Measurements from ENCODE around the gene TEX264. TPM values are rescaled to one million over a fixed set of nuclear protein-coding genes. Genes with fewer than 3 reads are reported as not detected.

Gene TEX264
- total RNA-seq, 1 donor from 2014 or later, result 28.2 TPM

DNA sequence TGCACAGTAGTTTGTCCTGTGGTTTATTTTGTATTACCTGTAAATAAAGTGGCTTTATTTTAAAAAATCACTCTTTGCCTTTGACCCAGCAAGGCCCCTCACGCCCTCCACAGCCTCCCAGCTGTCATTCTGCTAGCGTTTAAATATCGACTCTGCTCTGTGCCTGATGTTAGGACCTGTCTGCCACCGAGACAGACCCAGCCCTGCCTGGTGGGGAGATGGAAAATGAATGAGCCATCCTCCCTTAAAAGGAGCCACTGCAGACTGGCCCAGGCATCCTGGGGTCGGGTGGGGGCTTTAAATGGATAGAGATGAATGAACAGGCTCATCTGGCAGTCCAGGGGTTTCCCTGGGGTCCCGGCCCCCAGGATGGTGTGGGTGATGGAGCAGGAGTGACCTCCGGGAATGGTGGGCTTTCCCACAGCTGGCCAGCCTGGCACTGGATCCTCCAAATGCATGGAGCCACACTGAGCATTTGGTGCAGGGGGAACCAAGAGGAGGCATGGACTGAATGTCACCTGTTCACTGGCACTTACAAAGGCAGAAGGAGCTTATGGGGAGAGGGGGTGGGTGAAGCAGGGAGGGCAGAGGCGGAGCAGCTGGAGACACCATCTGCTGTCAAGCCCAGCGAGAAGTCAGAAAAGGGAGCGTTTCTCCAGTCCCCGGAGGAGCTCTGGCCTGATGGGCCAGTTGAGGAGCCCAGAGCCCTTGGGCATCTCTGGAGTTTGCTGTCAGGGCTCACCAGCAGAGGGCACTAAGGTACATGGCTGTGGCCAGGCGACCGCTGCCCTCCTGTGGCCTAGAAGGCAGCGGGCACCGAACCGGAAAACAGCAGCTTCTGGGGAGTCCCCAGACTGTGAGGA is 47.7 kb downstream of the TEX264 start:
- no peak overlapping the region for H3K4me3 ChIP-seq (ENCODE audit: insufficient read depth, low read depth, low read length)
- Mint-ChIP-seq H3K9me3 (ENCODE audit: unreplicated experiment) (peaks cover 9% of the 10 kb centered on the region), H3K4me3 (ENCODE audit: unreplicated experiment) (no peak overlapping the region), H3K27ac (ENCODE audit: unreplicated experiment) (no peak overlapping the region), H3K36me3 (ENCODE audit: low read depth, unreplicated experiment) (no peaks in the 10 kb centered on the region), H3K27me3 (ENCODE audit: low read depth, unreplicated experiment) (peaks cover 15% of the 10 kb centered on the region), H3K4me1 (ENCODE audit: low read depth, unreplicated experiment) (no peaks in the 10 kb centered on the region)
- no peaks in the 10 kb centered on the region for H3K4me1 ChIP-seq (ENCODE audit: insufficient read depth, low read length)
- DNase-seq (ENCODE audit: low read depth) (no peak), FAIRE-seq (no peak)
- no peak overlapping the region for H3K27ac ChIP-seq (ENCODE audit: low read depth, low read length)
- H3K79me2 ChIP-seq (ENCODE audit: insufficient read depth, low read length), result no peaks in the 10 kb centered on the region
- H2AFZ ChIP-seq (ENCODE audit: low read depth, low read length), result no peak overlapping the region
- no peaks in the 10 kb centered on the region for H3K36me3 ChIP-seq (ENCODE audit: insufficient read depth, low read length)
- no peak overlapping the region for H3K4me2 ChIP-seq (ENCODE audit: low read length)
- H3K9ac ChIP-seq (ENCODE audit: low read length), result no peak overlapping the region
- TF ChIP-seq, protein P1, sequence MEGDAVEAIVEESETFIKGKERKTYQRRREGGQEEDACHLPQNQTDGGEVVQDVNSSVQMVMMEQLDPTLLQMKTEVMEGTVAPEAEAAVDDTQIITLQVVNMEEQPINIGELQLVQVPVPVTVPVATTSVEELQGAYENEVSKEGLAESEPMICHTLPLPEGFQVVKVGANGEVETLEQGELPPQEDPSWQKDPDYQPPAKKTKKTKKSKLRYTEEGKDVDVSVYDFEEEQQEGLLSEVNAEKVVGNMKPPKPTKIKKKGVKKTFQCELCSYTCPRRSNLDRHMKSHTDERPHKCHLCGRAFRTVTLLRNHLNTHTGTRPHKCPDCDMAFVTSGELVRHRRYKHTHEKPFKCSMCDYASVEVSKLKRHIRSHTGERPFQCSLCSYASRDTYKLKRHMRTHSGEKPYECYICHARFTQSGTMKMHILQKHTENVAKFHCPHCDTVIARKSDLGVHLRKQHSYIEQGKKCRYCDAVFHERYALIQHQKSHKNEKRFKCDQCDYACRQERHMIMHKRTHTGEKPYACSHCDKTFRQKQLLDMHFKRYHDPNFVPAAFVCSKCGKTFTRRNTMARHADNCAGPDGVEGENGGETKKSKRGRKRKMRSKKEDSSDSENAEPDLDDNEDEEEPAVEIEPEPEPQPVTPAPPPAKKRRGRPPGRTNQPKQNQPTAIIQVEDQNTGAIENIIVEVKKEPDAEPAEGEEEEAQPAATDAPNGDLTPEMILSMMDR (IDR thresholded peaks at IDR 0.05; ENCODE audit: insufficient read depth, low read depth, low read length), result peak; percentile 27
- TF ChIP-seq EZH2 (IDR thresholded peaks at IDR 0.05; ENCODE audit: insufficient read depth, low read length), result no peak
- no peaks in the 10 kb centered on the region for H4K20me1 ChIP-seq (ENCODE audit: insufficient read depth, low read length)
- H3K27me3 ChIP-seq (ENCODE audit: insufficient read depth, low read length), result peaks cover 2% of the 10 kb centered on the region
- H3K9me3 ChIP-seq (ENCODE audit: insufficient read depth, low read depth, low read length), result no peaks in the 10 kb centered on the region

- FAIRE-seq, result no peak
- Histone ChIP-seq H3K9ac (ENCODE audit: low read length) (no peak overlapping the region), H3K4me1 (ENCODE audit: insufficient read depth, low read length) (no peaks in the 10 kb centered on the region), H3K79me2 (ENCODE audit: insufficient read depth, low read length) (no peaks in the 10 kb centered on the region), H3K9me3 (ENCODE audit: insufficient read depth, low read depth, low read length) (no peaks in the 10 kb centered on the region), H2AFZ (ENCODE audit: low read depth, low read length) (no peak overlapping the region), H3K4me2 (ENCODE audit: low read length) (no peak overlapping the region), H3K36me3 (ENCODE audit: insufficient read depth, low read length) (no peaks in the 10 kb centered on the region), H3K27ac (ENCODE audit: low read depth, low read length) (no peak overlapping the region), H3K27me3 (ENCODE audit: insufficient read depth, low read length) (no peaks in the 10 kb centered on the region), H4K20me1 (ENCODE audit: insufficient read depth, low read length) (no peaks in the 10 kb centered on the region), H3K4me3 (ENCODE audit: insufficient read depth, low read depth, low read length) (no peak overlapping the region)
- no peaks in the 10 kb centered on the region for H3K4me1 Mint-ChIP-seq (ENCODE audit: low read depth, unreplicated experiment)
- no peak overlapping the region for H3K27ac Mint-ChIP-seq (ENCODE audit: unreplicated experiment)
- no peak overlapping the region for H3K4me3 Mint-ChIP-seq (ENCODE audit: unreplicated experiment)
- H3K27me3 Mint-ChIP-seq (ENCODE audit: low read depth, unreplicated experiment), result peaks cover 7% of the 10 kb centered on the region
- H3K9me3 Mint-ChIP-seq (ENCODE audit: unreplicated experiment), result peaks cover 6% of the 10 kb centered on the region
- TF ChIP-seq EZH2 (IDR thresholded peaks at IDR 0.05; ENCODE audit: insufficient read depth, low read length), result no peak
- TF ChIP-seq, protein P1 (IDR thresholded peaks at IDR 0.05; ENCODE audit: insufficient read depth, low read depth, low read length), result no peak
- DNase-seq (ENCODE audit: low read depth), result no peak
- H3K36me3 Mint-ChIP-seq (ENCODE audit: low read depth, unreplicated experiment), result no peaks in the 10 kb centered on the region
Measured at GRCh38 chr3:51719410-51720025, 48.5 kb downstream of the TEX264 start.
